DMS79 treated with DMSO at 0.1 percent for 48 hours (cell line): Measurements from ENCODE around the gene FKTN.

Experiments used
- DNase-seq: peaks from one replicate; lab custom pipeline; 2025; lab: John Stamatoyannopoulos, UW

Gene FKTN

DNA sequence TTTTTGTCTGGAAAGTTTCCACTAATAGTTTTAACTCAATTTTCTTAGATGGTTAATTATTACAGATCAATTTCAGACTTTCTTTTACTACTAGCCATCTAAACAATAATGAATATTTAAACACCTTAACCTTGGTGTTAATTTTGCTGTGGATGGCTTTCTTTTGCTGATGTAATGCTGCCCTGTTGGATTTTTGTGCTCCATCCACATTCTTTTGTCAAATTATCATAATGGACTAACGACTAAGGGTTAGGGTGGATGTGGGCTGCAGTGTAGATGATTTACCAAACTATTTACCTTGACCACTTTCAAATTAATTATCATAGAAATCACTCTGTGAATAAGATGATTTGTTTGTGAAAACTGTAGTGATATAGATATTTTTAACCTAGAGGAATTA lies 120.8 kb downstream of the FKTN start:
- DNase-seq, result no peak

DNA sequence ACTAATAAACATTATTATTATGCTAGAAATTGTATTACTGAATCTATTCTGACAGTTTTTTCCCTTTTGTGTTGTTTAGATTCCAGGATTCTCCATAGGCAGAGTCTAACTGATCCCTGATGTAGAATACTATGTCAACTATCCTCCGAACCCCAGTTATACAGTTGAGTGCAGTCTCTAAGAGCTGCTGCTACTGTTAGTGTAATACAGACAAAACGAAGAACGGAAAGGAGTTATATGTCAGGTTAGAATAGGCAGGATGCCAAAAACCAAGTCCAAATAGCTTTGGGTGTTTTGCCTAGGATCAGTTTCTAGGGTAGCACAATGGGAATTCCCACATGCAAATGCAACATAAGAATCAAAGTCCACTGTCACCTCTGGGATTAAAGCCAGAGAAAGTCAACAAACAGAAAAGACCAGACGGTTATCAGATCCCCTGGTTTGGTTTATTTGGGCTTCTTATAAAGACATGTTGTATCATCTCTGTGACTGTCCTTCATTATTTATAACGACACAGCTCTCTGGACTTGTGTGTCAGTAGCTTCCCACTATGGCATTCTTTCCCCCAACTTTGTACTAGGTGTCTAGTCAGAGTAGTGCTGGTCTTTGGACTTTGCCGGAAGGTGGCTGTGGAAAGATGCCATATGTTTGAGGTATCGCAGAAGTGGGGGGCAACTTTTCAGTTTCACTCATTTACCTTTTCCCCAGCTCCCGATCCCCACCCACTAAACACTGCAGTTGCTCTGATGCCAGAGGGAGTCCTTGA lies 121.5 kb downstream of the FKTN start:
- no peak for DNase-seq

DNA sequence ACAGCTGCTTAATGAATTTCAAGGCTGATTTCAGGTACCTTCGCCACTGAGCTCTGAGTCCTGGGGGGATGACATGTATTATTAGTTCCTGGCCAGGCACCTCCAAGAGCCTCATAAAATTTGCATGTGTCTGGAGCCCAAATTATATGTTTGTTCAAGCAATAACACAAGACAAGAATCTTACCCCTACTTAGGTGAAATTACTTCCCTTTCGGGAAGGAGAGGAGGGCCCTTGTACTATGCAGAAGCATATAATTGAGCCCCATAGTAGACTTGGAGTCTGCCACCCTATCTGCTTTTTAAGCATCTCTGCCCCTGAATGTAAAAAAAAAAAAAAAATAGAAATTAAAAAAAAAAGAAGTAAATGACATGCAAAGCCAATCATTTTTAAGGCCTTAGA lies 123.4 kb downstream of the FKTN start:
- no peak for DNase-seq

DNA sequence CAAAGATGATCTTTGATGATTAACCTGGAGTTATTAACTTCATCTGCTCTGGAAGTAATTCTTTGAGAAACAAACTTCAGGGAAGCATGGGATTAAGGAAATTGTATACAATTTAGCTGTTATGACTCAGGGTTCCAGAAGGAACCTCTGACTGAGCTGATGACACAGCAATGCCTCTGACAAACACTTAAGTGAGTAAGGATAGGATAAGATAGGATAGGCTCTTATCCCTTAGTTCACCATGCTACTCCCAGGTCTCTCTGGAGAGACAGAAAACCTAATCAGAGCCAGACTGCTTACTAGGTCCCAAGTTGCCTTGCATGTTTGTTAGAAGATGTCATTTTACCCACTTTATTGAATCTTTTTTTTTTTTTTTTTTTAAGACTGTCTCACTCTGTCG lies 123.8 kb downstream of the FKTN start:
- no peak for DNase-seq

DNA sequence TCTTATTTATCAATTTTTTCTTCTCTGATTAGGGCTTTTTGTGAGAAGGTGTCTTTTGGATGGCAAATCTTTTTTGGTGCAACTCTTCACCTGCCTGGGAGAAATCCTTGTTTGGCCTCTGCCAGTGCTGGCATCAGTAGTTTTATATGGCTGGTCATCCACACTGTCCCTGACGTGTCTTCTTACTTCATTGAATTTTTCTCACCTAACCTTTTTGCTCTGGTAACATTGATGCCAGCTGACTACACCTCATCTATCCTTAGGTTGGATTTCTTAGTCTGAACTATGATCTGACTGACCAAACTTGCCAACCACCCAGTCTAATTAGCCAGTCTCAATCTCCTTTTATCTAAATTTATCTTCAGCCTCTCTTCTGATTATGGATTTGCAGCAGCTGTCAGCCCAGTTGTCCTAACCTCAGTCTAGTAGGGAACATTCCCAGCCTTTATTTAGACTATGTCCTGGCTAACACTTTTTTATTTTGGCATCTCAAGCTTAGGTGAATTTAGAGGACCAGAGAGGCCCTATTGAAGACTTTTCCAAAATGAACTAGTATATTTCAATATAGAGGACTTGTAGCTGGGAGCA lies 125.9 kb downstream of the FKTN start:
- DNase-seq, result no peak

DNA sequence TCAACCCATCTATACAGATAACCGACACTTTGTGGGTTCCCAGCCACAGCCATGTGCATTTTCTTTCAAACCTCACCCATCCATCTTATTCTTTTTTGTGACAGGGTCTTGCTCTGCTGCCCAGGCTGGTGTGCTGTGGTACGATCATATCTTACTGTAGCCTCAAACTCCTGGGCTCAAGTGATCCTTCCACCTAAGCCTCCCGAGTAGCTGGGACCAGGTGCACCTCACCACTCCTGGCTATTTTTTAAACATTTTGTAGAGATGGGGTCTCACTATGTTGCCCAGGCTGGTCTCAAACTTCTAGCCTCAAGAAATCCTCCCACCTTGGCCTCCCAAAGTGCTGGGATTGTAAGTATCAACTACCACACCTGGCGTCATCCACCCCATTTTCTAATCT lies 129.0 kb downstream of the FKTN start:
- no peak for DNase-seq
